H1 (cell line): ENCODE data around the gene SLC22A14. TPM values are rescaled to one million over a fixed set of nuclear protein-coding genes. Genes with fewer than 3 reads are reported as not detected.

Experiments
- HDAC2 ChIP-seq, 2 experiments: fragments of 300-600 bp in 1 of 2; sonication (generic) in 1 of 2; IDR thresholded peaks; 2 replicates each; pipeline ENCODE4 v1.6.1; 2011 to 2012; ENCODE audit warnings: low read depth in 2 of 2, low read length in 2 of 2, mild to moderate bottlenecking in 2 of 2, moderate library complexity in 2 of 2, borderline replicate concordance in 1 of 2, inconsistent platforms in 1 of 2
- HDAC6 ChIP-seq: IDR thresholded peaks from one replicate; pipeline ENCODE4 v1.7.1; 2012; ENCODE audit warnings: low read depth, mild to moderate bottlenecking, inconsistent platforms, low read length, moderate library complexity
- KDM1A ChIP-seq: fragments of 200-600, 300-600 bp; sonication (generic); IDR thresholded peaks from 2 replicates; pipeline ENCODE4 v1.7.1; 2016; ENCODE audit warnings: mild to moderate bottlenecking, low read length, borderline replicate concordance
- RFX5 ChIP-seq: IDR thresholded peaks from 2 replicates; pipeline ENCODE4 v1.6.1; 2011; ENCODE audit warnings: low read depth, low read length, improper control_type of control experiment, borderline replicate concordance
- RXRA ChIP-seq: IDR thresholded peaks from 2 replicates; pipeline ENCODE4 v1.6.1; 2011; ENCODE audit warnings: low read depth, mild to moderate bottlenecking, low read length, moderate library complexity; ENCODE audit not compliant: insufficient read depth
- SIRT6 ChIP-seq: IDR thresholded peaks from one replicate; pipeline ENCODE4 v1.7.1; 2012; ENCODE audit warnings: low read length, inconsistent platforms
- SP2 ChIP-seq: IDR thresholded peaks from 2 replicates; pipeline ENCODE4 v1.6.1; 2012; ENCODE audit warnings: mild to moderate bottlenecking, low read length, inconsistent platforms
- TAF7 ChIP-seq: optimal IDR thresholded peaks from 2 replicates; pipeline ENCODE3; 2011; ENCODE audit warnings: low read depth, mild to moderate bottlenecking, inconsistent platforms, low read length, moderate library complexity, borderline replicate concordance
- polyA plus RNA-seq, 7 experiments: library from polyadenylated mRNA; depleted of rRNA in 3 of 7; stranded (reverse) in 5 of 7; unstranded in 2 of 7; fragments of >200 nt in 5 of 7; fragments of 200-250 nt in 2 of 7; gene quantifications; 1 replicate in 5 of 7; 2 replicates in 1 of 7; 4 replicates in 1 of 7; pipeline versions ENCODE4 v1.2.1 to v1.2.3, GENCODE V29; 2011 to 2013; ENCODE audit warnings: missing spikeins in 2 of 7, mixed read lengths in 2 of 7
- total RNA-seq: library from RNA; stranded (reverse); fragmentation: NEBNext Ultra II Directional; extraction: Animal tissue kit (Norgen Biotek cat#: 25700); gene quantifications from 2 replicates; pipeline ENCODE4 v1.2.1, GENCODE V29; 2021
- TF ChIP-seq, protein P1 (sequence below): fragments of 300-600 bp; sonication (generic); IDR thresholded peaks from 2 replicates; pipeline ENCODE4 v1.7.1; 2012; ENCODE audit warnings: low read length, moderate library complexity, mild to moderate bottlenecking, inconsistent platforms; ENCODE audit not compliant: insufficient replicate concordance

SLC22A14 gene
- total and polyA plus RNA-seq, 2 of the 8 experiments (the other 6 are each of a cell fraction or from before 2014, with no cell fraction given) = 0.03 TPM; not detected in 1

DNA sequence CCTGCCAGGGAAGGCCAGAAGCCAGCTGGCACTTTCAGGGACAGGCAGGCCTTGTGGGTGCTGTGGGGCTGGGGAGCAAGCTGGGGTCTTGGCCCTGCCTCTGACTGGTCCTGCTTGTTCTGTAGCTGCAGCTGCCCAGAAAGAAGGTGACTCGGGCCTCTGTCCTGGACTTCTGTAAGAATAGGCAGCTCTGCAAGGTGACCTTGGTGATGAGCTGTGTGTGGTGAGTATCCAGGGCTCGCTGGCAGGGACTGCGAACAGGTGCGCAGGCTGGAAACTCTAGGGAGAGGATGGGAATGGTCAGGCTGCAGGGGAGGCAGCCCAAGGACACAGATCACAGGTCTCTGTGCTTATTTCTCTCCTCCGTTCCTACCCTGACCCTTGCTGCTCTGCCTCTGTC lies 31.2 kb downstream of the SLC22A14 start (continued):
- TF ChIP-seq, protein P1, sequence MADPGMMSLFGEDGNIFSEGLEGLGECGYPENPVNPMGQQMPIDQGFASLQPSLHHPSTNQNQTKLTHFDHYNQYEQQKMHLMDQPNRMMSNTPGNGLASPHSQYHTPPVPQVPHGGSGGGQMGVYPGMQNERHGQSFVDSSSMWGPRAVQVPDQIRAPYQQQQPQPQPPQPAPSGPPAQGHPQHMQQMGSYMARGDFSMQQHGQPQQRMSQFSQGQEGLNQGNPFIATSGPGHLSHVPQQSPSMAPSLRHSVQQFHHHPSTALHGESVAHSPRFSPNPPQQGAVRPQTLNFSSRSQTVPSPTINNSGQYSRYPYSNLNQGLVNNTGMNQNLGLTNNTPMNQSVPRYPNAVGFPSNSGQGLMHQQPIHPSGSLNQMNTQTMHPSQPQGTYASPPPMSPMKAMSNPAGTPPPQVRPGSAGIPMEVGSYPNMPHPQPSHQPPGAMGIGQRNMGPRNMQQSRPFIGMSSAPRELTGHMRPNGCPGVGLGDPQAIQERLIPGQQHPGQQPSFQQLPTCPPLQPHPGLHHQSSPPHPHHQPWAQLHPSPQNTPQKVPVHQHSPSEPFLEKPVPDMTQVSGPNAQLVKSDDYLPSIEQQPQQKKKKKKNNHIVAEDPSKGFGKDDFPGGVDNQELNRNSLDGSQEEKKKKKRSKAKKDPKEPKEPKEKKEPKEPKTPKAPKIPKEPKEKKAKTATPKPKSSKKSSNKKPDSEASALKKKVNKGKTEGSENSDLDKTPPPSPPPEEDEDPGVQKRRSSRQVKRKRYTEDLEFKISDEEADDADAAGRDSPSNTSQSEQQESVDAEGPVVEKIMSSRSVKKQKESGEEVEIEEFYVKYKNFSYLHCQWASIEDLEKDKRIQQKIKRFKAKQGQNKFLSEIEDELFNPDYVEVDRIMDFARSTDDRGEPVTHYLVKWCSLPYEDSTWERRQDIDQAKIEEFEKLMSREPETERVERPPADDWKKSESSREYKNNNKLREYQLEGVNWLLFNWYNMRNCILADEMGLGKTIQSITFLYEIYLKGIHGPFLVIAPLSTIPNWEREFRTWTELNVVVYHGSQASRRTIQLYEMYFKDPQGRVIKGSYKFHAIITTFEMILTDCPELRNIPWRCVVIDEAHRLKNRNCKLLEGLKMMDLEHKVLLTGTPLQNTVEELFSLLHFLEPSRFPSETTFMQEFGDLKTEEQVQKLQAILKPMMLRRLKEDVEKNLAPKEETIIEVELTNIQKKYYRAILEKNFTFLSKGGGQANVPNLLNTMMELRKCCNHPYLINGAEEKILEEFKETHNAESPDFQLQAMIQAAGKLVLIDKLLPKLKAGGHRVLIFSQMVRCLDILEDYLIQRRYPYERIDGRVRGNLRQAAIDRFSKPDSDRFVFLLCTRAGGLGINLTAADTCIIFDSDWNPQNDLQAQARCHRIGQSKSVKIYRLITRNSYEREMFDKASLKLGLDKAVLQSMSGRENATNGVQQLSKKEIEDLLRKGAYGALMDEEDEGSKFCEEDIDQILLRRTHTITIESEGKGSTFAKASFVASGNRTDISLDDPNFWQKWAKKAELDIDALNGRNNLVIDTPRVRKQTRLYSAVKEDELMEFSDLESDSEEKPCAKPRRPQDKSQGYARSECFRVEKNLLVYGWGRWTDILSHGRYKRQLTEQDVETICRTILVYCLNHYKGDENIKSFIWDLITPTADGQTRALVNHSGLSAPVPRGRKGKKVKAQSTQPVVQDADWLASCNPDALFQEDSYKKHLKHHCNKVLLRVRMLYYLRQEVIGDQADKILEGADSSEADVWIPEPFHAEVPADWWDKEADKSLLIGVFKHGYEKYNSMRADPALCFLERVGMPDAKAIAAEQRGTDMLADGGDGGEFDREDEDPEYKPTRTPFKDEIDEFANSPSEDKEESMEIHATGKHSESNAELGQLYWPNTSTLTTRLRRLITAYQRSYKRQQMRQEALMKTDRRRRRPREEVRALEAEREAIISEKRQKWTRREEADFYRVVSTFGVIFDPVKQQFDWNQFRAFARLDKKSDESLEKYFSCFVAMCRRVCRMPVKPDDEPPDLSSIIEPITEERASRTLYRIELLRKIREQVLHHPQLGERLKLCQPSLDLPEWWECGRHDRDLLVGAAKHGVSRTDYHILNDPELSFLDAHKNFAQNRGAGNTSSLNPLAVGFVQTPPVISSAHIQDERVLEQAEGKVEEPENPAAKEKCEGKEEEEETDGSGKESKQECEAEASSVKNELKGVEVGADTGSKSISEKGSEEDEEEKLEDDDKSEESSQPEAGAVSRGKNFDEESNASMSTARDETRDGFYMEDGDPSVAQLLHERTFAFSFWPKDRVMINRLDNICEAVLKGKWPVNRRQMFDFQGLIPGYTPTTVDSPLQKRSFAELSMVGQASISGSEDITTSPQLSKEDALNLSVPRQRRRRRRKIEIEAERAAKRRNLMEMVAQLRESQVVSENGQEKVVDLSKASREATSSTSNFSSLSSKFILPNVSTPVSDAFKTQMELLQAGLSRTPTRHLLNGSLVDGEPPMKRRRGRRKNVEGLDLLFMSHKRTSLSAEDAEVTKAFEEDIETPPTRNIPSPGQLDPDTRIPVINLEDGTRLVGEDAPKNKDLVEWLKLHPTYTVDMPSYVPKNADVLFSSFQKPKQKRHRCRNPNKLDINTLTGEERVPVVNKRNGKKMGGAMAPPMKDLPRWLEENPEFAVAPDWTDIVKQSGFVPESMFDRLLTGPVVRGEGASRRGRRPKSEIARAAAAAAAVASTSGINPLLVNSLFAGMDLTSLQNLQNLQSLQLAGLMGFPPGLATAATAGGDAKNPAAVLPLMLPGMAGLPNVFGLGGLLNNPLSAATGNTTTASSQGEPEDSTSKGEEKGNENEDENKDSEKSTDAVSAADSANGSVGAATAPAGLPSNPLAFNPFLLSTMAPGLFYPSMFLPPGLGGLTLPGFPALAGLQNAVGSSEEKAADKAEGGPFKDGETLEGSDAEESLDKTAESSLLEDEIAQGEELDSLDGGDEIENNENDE = no peak
- TF ChIP-seq TAF7 (no peak), KDM1A (no peak), HDAC2 (IDR thresholded peaks at IDR 0.05; ENCODE audit: borderline replicate concordance in 1 of 2, low read depth in 2 of 2, low read length in 2 of 2) (no peak), RXRA (no peak), SP2 (no peak), RFX5 (no peak), SIRT6 (no peak), HDAC6 (no peak)
